Spleen (tissue), 7 donors: Measurements from ENCODE around the gene PAK6.

Experiments
- POLR2A ChIP-seq, 3 donors: fragments of 450-650 bp; IDR thresholded peaks; one replicate each; pipeline ENCODE4 v1.5.1; 2017; ENCODE audit warnings: antibody characterized with exemption in 3 of 3, mild to moderate bottlenecking in 1 of 3
- TF ChIP-seq, protein P1 (sequence below), 11 experiments: fragments of 200-600 bp in 7 of 11; fragments of 450-650 bp in 4 of 11; sonication (generic) in 4 of 11; IDR thresholded peaks in 8 of 11; conservative IDR thresholded peaks in 3 of 11; 1 replicate in 7 of 11; 2 replicates in 4 of 11; pipeline versions ENCODE4 v1.4.0 to v1.8.0; 2016 to 2021; ENCODE audit warnings: antibody characterized with exemption in 11 of 11, inconsistent platforms in 4 of 11, mild to moderate bottlenecking in 1 of 11
- donor health status: DM: no; HTN: no; CAD: no; lungs with moderate emphysema.
- donor health status: DM: no; HTN: no; CAD: no.
- donor health status: DM: no; HTN: no; CAD: no.

DNA sequence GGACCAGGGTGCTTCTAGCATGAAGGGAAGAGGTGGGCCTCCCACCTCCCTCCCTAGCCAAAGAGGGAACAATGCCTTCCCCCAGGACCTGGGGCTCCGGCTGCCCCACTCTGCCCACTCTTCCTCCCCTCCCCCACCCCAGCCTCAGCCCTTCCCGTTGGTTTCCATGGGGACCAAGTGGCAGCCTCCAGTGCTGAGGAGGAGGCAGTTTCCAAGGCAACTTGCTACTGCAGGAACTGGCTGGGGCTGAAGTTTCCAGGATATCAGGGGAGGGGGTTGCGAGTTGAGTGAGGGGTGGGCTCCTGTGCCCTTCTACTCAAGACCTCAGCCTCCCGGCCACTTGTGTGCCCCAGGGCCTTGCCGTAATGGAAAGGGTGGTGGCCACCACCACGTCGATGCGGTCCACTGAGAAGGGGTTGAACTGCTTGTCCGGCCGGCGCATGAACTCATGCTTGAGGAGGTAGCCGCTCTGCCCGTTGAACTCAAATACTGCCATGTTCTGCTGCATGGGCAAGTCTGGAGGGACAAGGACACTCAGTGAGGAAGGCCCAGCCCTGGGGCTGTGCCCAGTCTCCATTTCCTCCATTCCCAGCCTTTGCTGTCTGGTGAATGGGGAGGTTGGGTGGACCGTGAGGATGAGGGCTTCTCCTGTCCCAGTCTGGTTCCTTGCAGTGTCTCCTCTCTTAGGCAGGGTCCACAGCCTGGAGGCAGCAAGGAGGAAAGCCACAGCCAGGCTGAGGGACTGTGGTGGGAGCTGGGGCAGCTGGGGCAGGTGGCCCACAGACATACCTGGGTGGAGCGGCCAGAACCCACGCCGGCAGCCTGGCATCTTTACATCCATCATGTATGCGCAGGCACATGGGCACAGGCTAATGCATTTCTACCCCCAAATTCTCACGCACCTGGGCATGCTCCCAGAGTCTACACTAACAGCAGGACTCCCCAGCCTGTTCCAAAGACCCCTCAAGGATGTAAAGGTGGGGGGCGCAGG is 55.3 kb downstream of the PAK6 start:
- TF ChIP-seq, protein P1, sequence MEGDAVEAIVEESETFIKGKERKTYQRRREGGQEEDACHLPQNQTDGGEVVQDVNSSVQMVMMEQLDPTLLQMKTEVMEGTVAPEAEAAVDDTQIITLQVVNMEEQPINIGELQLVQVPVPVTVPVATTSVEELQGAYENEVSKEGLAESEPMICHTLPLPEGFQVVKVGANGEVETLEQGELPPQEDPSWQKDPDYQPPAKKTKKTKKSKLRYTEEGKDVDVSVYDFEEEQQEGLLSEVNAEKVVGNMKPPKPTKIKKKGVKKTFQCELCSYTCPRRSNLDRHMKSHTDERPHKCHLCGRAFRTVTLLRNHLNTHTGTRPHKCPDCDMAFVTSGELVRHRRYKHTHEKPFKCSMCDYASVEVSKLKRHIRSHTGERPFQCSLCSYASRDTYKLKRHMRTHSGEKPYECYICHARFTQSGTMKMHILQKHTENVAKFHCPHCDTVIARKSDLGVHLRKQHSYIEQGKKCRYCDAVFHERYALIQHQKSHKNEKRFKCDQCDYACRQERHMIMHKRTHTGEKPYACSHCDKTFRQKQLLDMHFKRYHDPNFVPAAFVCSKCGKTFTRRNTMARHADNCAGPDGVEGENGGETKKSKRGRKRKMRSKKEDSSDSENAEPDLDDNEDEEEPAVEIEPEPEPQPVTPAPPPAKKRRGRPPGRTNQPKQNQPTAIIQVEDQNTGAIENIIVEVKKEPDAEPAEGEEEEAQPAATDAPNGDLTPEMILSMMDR (IDR thresholded peaks at IDR 0.05 in 8 of 11, conservative IDR thresholded peaks at IDR 0.05 in 3 of 11), result no peak
- no peak for TF ChIP-seq POLR2A (IDR thresholded peaks at IDR 0.05)
